GM12875 (cell line): ENCODE data around the gene SETD7.

Experiments
- H3K4me3 ChIP-seq: one replicate; pipeline ENCODE4 v1.5.1; 2011; ENCODE audit warnings: low read depth, low read length, control low read depth
- CTCF ChIP-seq: IDR thresholded peaks from 2 replicates; pipeline ENCODE4 v1.5.1; 2011; ENCODE audit warnings: low read depth, mild to moderate bottlenecking, control low read depth, inconsistent platforms, low read length, moderate library complexity, borderline replicate concordance; ENCODE audit not compliant: insufficient read depth

Gene SETD7

GRCh38 chr4:139555705-139556070 lies 331 bp downstream of the SETD7 start:
- peak overlapping the region; percentile 91 for H3K4me3 ChIP-seq
- TF ChIP-seq CTCF: no peak

GRCh38 chr4:139554893-139555704 lies 920 bp downstream of the SETD7 start:
- TF ChIP-seq CTCF: no peak
- peak overlapping the region; percentile 91 for H3K4me3 ChIP-seq

DNA sequence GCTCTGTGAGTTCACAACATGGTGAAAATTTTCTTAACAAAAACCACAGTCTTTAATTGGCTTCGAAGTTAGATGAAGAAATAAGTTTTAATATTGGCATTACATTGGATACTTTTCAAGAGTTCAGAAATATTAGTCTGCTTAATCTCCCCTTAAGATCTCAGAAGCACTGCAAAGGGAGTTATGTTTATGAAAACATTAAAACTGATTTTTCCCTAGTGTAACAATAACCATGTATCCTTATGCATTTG lies 1.5 kb downstream of the SETD7 start:
- TF ChIP-seq CTCF: no peak
- no peak overlapping the region for H3K4me3 ChIP-seq

DNA sequence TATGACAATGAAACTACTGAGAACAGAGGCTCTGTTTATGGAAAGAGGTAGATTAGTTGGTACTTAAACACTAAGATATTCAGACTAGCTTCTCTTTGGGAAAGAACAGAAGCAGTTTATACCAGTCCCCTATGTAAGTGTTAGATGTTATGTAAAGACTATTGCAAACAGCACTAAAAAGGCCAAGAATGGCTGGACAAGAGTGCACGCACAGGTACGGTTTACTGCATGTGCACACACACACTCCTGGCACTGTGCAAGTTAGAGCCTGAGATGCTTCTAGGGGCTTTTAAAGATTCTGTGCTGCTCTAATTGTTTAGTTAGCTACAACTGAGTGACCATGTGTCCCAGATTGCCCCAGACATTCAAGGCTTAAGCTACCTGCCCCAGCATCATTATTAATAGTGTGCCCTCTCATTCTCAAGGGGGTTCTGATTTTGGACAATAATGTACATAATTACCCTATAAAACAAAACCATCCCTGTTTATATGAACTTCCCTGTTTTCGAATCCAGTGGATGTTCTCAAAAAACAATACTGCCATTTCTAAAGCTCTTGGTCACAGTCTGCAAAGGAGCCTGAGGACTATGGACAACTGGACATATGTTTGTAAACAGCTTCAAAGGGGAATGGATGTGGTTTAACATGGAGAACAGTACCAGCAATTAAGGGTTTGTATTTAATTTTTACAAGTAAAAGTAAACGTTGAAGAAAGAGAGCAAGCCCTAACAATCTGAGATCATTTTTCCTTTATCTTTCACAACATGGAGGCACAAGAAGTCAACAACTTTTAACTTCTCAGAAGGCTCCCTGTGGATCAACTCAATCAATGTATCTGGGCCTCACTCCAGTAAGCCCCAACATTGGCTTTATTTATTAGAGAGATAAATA lies 2.0 kb downstream of the SETD7 start:
- no peak overlapping the region for H3K4me3 ChIP-seq
- no peak for TF ChIP-seq CTCF

DNA sequence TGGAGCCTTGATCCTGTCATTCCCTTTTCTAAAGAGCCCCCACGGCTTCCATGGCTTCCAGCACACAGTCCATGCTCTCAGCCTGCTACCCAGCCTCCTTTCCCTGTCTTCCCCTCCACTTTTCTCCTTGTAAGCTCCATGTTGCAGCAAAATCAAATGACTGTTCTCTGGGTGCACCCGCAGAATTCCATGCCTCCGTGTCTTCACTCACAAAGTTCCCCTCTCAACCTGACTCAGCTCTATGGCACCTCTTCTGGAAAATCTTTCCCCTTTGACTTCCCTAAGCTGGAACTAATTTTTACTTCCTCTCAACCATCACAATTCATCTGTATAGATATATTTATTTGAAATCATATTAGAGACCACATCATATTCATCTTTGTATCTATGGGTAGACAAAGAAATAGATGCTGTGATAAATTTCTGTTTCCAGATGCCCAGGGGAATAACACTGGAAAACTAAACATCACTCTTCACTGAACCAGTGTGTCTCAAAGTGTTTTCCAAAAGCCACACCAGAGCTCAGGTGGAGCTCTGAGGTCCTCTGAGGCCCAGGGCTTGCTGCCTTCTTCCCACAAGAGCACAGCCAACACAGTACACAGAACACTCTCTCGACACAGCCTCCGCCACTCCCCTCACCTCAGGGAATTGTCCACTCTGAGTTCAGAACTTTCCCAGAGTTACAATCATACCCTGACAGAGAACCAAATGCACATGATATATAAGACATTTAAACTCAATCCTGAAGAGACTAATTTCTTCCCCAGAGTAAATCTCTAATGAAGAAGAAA lies 3.3 kb downstream of the SETD7 start:
- no peak for TF ChIP-seq CTCF
- H3K4me3 ChIP-seq: no peak overlapping the region

- no peak for TF ChIP-seq CTCF
Measured at GRCh38 chr4:139550724-139551429, 5.1 kb downstream of the SETD7 start.

More at GRCh38 chr4:139550724-139551429, 5.1 kb downstream of the SETD7 start:
- no peak overlapping the region for H3K4me3 ChIP-seq
